ENCODE results near the gene THSD7A.

DNA sequence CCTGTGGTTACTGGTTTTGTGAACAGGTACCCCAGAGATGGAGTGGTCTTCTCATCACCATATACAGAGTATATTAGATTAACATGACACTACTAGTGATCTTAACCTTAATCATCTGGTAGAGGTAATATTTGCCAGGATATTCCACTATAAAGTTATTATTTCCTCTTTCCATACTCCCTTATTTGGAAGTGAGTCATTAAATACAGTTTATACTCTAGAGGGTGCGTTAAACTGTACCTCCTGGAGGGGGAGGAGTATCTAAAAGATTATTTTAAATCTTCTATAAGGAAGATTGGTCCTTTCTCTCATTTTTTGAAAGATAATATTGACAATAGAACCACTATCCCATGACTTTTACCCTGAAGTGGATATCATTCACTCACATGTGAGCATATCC is 85.4 kb downstream of the THSD7A start:
- TF ChIP-seq, protein P1, sequence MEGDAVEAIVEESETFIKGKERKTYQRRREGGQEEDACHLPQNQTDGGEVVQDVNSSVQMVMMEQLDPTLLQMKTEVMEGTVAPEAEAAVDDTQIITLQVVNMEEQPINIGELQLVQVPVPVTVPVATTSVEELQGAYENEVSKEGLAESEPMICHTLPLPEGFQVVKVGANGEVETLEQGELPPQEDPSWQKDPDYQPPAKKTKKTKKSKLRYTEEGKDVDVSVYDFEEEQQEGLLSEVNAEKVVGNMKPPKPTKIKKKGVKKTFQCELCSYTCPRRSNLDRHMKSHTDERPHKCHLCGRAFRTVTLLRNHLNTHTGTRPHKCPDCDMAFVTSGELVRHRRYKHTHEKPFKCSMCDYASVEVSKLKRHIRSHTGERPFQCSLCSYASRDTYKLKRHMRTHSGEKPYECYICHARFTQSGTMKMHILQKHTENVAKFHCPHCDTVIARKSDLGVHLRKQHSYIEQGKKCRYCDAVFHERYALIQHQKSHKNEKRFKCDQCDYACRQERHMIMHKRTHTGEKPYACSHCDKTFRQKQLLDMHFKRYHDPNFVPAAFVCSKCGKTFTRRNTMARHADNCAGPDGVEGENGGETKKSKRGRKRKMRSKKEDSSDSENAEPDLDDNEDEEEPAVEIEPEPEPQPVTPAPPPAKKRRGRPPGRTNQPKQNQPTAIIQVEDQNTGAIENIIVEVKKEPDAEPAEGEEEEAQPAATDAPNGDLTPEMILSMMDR (IDR thresholded peaks at IDR 0.05), result no peak
- no peak for TF ChIP-seq ZFX (IDR thresholded peaks at IDR 0.05; ENCODE audit: borderline replicate concordance)

Data from 22Rv1 (cell line).